ENCODE measurements around the gene HIVEP1.

HIVEP1 gene

DNA sequence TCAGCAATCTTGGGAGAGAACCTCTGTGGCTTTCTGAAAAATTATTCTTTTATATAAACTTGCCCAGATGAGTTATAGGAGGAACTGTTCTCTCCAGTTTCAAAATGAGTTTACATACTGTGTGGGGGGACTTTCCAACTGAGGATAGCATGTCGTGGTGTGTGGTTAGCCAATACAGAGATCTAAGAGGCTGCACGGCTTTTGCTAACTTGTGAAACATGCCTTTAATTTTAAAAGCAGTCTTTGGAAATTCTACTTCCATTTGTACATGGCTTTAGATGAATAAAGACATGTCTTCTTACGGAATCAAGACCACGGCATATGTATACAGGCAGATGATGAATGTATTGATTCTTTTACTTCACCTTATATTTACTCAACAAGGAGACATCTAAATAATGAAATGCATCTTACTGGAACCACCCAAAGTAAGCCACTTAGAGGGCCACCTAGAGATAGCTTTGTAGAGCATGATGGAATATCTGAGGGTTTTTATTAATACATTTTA is 39.8 kb downstream of the HIVEP1 start:
- no peak for DNase-seq

DNA sequence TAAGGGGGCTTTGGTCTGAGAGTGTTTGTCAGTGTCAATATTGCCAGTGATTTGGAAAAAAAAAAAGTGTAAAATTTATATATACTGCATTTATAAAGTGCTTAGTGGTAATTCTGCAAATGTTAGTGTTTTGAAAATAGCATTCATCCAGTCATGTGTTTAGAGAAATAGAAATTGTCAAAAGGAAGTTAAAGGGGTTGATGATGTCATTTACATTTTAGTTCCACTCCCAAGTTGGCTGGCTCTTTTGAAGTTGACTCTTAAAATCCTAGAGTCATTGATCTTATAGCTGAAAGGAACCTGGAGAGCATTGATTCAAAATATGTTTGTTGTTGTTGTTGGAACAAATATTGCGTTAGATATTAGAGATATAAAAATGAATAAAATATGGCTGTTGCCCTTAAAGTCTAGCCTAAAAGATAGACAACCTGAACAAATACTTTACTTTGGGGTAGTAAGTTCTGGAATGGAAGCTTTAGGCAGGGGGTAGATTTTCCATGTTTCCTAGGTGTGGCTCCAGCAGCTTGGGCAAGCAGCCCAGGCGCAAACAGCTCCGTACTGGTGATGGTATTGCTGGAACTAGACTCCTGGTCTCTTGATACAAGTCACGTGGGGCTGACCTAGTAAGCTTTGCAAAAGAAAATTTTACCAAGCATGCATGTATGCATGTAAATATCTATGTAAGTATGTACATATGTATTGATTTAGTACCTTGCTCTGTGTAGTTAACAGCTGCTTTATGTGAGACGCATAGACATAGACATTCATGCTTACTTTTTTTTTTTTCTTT is 46.3 kb downstream of the HIVEP1 start:
- no peak for DNase-seq

DNA sequence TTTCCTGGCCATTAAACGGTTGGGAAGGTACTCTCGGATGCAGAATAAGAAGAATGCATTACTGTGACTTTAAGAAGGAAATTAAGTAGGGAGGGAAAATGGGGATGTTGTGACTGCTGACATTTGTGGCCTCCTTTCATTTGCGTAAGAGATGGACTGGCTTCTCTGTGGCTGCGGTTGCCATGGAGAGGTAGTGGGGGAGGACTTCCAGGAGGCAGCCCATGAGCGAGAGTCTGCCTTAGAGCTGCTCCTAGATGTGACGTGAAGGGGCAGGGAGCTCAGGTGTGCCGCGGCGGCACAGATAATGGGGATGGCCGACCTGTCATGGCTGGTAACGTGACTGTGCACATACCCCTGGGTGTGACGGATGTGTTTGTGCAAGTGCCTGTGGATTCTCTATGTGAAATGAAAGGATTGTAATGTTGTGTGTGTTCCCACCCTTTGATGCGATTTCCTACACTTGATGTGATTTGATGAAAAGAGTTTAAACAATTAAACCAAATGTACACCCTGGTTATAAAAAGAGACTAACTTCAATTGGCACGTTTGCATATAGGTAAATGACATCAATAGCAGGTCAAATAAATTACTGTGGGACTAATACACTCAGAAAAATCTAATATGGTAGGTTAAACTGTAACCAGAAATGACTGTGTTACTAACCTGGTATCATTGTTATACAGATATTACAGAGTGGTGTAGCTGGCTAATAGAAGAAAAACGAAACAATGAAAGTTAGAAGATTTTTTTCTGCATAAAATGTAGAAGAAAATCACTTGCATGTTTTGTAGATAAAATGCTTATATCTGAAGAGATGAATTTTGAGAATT is 48.9 kb downstream of the HIVEP1 start:
- DNase-seq = no peak

DNA sequence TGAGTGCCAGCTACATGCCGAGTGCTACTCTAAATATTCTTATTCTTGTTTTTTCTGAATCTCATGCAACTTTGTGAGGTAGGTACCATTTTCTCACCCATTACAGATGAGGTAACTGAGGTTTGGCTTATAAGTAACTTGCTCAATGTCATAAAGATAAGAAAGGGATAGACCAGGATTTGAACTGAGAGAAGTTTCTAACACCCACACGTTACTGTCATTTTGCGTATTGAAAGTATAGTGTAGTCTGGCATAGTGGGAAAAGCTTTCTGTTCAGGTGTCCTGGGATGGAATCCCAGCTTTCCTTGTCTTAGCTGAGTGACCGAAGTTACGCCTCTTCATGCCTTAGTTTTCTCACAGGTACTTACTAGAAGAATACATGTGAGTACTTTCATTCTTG is 50.5 kb downstream of the HIVEP1 start:
- DNase-seq = no peak

DNA sequence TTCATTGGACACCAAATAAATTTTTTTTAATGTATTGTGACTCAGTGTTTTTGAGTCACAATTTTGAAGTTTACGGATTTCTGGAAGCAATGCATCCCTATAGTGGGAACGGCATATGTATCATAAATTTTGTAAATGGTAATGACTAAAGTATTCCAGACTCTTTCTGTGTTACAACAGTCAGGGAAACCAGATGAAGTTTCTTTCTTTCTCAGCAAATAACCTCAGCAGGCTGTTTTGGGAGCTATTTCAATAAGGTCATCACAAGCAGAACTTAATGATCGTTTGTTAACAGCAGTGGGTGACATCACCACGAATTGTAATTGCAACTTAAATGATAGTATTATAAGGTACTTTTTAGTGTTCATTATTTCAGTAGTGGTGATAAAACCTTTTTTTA is 52.0 kb downstream of the HIVEP1 start:
- no peak for DNase-seq

DNA sequence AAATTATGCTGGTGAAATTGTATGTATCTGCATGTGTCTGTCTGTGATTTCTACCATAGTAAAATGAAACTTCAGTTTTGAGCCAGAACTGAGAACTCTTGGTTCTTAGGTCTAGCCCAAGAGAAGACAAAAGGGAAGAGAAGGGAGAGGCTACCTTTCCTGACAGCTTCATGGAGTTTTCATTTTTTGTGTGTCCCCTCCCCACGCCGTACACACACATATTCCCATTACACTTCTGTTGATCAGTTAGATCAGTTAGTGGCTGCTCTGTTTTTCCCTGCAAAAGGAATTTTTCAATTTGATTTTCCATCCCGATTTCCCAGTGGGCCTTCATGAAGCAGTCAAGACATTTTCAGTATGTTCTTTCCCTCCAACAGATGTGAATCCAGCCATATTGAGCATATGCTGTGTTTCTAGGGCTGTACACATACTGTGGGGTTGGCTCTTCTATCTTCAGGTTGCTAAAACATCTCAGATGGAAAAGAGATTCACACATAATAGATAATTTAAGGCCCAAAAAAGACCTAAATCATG is 52.5 kb downstream of the HIVEP1 start:
- DNase-seq = no peak

DNA sequence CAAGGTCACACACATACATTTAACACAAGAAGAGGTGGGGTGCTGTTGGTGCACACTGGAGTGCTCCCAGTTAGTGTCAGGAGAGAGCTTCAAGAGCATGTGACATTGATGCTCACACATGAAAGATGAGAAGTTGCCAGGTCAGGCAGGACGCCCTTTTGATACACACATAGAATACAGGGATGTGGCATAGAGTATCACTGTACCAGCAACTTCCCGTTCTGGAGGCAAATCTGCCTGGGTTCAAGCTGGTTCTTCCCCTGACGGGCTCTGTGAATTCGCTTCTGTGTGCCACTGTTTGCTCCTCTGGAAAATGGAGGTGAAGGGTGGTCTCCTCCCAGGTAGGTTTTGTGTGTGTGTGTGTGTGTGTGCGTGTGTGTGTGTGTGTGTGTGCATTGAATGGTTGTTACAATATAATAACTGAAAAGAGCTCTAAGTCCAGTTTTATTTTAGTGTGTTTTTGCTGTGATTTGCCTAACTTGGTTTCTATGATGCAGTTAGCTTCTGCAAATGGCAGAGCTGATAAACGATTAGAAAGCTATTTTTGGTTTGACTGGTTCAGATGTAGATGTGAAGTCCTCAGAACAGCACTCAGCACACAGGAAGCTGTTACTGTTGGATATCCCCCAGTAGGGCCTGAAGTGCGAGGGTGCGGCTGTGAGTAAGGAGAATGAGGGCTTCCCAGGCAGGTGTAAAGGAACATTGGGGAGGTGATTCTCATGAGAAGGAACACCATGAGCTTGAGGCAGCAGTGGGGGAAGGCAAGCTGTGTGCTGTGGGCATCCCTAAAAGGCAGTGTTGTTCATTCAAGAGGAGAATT is 53.4 kb downstream of the HIVEP1 start:
- no peak for DNase-seq

DNA sequence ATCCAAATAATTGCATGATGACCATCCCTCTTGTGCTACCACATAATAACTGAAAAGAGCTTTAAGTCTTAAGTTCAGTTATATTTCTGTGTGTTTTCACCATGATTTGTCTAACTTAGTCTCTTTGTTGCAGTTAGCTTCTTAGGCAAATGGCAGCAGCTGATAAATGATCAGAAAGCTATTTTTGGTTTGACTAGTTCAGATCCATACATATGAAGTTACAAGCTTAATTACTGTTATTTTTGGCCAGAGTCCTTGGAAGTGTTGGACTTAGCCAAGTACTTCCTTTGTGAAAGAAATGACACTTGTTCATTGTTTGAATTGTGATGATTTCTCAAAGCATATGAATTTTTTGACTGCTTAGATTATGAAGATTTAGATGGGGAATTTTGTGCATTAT is 54.2 kb downstream of the HIVEP1 start:
- DNase-seq = no peak

DNA sequence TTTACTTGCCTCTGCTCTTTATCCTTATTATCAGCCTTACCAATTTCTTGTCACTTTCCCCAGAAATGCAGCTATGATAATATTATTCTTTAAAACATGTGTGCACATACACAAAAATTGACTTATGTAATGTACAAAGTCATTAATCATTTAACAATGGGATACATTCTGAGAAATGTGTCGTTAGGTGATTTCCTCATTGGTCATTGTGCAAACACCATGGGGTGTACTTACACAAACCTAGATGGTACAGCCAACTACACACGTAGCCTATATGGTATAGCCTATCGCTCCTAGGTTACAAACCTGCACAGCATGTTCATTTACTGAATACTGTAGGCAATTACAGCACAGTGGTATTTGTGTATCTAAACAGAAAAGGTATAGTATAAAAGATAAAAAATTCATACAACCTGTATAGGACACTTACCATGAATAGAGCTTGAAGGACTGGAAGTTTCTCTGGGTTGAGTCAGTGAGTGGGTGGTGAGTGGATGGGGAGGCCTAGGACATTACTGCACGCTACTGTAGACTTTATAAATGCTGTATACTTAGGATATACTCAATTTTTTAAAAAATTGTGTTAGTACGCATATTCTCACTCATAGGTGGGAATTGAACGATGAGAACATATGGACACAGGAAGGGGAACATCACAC is 56.9 kb downstream of the HIVEP1 start:
- no peak for DNase-seq

DNA sequence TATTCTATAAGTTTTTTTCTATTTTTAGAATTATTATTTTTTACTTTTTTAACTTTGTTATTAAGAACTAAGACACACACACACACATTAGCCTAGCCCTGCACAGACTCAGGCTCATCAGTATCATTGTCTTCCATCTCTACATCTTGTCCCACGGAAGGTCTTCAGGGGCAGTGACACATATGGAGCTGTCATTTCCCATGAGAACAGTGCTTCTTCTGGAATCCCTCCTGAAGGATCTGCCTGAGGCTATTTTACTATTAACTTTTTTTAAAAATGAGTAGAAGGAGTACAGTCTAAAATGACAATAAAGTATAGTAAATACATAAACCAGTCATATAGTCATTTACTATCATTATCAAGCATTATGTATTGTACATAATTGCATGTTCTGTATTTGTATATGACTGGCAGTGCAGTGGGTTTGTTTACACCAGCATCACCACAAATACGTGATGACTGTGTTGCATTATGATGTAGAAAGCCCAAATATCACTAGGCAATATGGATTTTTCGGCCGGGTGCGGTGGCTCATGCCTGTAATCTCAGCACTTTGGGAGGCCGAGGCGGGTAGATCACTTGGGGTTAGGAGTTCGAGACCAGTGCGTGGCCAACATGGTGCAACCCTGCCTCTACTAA is 57.9 kb downstream of the HIVEP1 start:
- DNase-seq = no peak

DNA sequence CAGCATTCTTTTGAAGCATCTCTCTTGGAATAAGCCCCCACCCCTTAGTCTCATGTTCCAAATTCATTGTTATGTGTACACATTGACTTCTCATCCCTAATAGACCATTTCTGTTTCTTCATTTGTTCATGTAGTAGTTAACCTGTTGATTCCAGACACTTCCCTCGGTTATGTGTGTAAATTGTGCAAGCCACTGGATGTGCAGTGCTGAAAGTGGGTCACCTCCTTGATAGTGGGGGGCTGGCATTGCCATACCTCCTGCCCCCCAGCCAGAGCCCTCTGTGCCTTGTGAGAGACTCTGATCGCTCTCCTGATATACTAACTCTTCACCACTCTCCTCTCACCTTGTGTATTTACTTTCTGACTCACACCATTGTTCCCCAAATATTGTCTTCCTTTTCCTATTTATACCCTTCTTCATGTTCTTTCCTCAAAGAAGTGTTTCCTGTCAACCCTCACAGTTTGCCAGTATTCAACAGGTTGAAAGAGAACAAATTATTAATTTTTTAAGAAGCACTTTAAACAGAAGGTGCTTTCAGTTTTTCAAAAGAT is 59.0 kb downstream of the HIVEP1 start:
- no peak for DNase-seq

DNA sequence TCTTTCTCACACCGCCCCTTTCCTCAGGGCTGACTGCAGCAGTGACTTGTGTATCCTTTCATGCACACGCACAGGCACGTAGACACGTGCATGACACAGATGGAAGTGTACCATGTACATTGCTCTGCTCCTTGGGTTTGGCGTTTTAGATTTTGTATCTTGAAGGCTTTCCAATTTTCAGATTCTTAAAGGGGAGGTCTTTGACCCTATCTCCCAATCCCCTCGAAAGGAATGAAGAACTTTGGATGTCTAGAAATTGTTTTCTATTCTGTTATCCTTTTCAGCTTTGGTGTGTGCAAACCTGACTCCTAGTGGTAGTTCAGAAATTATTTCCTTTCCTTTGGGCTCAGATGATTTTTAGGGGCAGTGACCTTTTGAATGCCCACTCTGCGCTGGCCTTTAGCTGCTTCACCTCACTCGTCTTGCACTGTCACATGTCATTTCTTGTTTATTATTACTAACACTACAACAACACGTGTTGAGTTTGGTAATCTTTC is 63.0 kb downstream of the HIVEP1 start:
- DNase-seq = no peak

DNA sequence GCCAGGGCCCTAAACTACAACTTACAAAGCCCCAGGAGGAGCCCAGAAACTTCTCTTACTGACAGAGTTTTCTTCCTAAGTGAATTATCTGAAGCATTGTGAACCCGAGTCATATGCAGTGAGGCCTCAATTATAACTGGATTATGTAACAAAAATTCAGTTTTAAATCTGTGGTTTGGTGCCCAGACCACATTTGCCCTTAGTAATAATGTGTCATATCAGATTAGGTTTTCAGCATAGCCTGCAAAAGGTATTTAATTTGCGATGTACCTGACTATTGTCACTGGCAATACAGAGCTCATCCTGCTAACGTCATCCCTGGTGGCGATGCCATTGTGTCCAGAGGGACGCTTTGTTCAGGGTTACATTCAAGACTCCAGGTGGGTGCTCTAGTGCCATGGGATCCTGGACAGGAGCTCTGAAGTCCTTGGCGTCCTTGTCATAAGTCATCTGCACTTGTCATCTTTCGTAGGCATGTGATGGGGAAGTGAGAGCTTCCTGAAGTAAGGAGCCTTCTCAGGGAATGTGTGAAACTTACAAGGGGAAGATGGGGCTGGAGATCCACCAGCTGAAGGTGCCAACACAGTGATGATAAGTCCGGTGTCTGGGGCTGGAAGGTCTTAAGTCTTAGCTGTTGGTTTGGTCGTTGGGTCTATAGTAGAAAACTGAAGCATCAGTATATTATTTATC is 65.1 kb downstream of the HIVEP1 start:
- DNase-seq = no peak

DNA sequence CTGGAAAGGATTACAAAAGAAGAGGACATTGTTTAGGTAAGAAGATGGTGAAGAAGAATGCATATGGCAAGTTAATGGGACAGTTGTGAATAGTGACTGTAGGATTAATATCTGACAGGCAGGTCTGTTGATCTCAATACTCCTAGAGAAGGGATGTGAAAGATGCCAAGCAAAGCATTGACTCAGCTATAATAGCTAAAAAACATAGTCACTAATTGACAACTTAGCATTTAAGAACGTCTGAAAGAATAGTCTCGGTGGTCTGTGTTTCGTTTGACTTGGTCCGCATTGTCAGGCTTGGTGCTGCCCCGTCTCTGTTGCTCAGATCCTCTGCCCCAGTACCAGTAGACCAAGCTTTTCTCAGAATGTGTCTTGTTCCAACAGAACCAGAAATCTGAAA is 65.9 kb downstream of the HIVEP1 start:
- DNase-seq = no peak

DNA sequence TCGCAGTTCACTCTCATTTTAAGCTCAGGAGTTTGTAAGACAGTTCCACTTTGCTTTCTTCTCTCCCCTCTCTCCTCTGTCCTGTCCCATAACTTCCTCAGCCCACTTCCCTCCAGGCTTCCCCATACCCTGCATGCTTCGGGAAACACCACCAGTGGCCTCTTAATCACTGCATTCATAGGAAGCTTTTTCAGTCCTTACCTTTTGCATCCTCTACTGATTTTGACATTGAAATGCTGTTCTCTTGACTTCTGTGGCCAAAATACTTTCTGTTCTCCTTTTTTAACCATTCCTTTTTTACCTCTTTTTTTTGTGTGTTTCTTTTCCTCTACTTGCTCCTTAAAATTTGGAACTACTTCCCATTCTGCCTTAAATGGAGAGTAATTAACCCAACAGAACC is 69.7 kb downstream of the HIVEP1 start:
- no peak for DNase-seq

DNA sequence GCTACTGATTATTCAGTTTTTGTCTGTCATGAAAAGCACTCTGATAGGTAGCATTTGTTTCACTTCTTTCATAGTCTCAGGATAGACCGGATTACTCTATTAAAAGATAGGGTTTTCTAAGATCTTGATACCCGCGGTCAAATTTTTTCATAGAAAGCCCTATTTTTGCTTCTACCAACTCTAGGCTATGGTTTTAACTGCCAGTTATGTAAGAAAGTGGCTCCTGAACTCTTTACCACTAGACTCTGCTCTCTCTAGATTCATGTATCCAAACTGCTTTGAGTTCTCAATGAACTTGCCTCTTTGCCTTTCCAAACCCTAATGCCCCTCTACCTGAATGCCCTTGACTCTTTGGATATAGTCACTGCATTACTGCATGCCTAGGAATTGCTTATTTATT is 70.3 kb downstream of the HIVEP1 start:
- DNase-seq = no peak

DNA sequence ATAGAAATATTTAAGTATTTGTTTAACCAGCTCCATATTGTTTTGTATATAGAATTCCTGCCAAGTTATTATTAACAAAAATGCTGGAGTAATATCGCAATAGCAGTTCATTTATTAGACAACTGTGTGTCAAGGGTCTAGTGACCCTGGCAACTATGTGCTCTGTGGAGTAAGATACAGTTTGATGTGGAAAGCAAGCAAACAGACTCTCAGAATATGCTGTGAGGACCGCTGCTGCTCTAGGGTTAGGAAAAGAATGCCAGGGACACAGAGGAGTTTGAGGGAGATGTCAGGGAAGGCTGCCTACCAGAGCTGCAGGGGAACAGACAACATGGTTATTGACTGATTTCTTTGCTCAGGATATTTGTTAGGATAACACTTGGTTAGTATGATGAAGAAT is 71.2 kb downstream of the HIVEP1 start:
- no peak for DNase-seq

DNA sequence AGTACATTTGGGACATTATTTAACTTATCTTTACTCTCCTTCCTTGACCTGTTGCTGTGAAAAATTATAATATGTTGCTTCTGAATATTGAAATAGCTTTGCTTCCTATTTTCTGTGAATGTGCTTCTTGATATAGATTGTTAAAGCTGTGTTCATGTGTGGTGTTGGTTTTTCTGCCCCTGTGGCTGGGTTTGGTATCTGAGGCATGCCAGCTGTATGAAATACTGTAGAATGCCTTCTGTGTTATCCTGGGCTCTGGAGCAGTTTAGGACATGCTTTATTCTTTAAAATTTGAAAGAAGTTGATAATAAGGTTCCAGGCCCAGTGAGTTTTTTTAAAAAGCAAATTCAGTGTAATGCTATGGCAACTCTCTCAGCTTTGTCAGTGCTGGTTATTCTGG is 71.7 kb downstream of the HIVEP1 start:
- DNase-seq = no peak

DNA sequence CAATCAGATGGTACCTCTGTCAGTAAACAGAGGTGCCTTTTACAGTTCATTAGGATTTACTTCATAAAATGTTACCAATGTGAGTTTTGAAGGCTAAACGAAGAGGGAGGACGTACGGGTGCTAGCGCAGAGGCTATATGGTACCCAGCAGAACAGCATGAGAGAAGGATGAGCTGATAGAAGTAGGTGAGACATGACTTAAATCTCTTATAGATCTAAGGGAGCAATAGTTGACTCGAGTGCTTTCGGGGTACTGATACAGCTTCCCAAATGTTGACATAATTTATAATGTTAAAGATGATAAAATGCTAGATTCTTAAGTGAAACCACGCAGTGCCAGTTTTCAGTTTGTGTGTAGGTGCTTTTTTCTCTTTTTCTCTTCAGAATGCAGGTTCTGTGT is 72.6 kb downstream of the HIVEP1 start:
- no peak for DNase-seq

DNA sequence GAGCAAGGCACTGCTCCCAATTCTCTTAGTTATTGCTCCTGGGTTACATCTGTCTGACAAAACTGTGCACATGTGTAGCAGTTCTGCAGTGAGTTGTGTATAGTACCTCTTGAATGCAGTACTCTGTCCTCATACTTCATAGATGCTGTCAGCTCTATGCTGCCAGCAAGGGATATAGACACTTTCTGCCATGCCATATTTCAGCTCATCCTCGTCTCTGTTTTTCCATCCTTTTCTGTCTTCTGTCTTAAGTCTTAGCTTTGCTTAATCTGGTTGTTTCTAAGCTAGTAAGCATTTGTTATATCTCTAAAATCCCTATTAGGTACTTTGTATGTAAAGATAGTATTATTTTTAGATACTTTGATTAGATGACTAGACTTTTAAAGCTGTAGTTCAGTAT is 76.4 kb downstream of the HIVEP1 start:
- no peak for DNase-seq

DNA sequence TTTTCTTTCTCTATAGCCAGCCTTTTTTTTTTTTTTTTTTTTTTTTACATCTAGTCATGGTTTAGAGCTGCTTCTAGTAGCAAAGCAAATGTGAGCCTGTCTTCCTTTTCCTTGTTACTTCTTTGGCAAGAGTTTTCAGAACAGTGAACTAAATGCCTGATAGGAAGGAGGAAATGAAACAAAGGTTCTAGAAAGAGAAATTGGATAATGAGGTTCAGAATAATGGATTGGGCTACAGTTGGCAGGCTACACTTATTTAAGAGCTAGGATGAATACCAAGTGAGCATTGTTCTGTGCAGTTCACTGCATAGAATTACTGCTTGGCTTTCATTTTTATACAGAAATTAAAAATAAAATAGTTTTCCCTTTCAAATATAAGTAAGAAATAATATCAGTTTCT is 78.6 kb downstream of the HIVEP1 start:
- DNase-seq = no peak

Measured in DMS79 (cell line).